Measurements from ENCODE around the gene CIRBP.

DNA sequence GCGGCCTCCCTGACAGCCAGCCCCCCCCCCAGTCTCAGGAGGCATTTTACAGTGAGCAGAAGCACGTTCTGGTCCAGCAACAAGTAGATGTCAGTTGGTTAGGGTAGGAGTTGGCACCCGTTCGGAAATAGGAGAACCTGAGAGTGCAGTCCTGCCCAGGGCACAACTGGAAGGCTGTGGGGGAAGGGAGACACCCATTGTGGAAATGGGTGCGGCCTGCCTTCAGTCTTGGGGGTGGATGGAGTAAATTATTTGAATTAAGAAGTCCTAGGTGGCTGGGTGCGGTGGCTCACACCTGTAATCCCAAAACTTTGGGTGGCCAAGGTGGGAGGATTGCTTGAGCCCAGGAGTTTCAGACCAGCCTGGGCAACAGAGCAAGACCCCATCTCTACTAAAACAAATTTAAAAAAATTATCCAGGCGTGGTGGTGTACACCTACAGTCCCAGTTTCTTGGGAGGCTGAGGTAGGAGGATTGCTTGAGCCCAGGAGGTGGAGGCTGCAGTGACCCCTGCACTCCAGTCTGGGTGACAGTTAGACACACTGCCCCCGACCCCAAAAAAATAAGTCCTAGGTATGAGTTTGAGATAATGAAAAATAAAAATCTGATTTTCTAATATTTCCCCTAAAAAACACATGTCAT is 1.2 kb downstream of the CIRBP start:
- TF ChIP-seq TCF7 (IDR thresholded peaks at IDR 0.05; ENCODE audit: low read depth) (no peak), KLF16 (CRISPR knock-in tag; IDR thresholded peaks at IDR 0.05) (no peak), POLR2A (IDR thresholded peaks at IDR 0.05; ENCODE audit: insufficient read depth in 1 of 2, low read depth in 2 of 2, low read length in 2 of 2) (no peak), RARA (CRISPR knock-in tag; IDR thresholded peaks at IDR 0.05) (no peak), BHLHE40 (IDR thresholded peaks at IDR 0.05; ENCODE audit: low read length) (no peak), MTA3 (CRISPR knock-in tag; IDR thresholded peaks at IDR 0.05) (no peak), THAP7 (CRISPR knock-in tag; IDR thresholded peaks at IDR 0.05) (no peak), NBN (conservative IDR thresholded peaks at IDR 0.05) (no peak), HDAC6 (IDR thresholded peaks at IDR 0.05; ENCODE audit: low read depth, low read length) (no peak), BRCA1 (CRISPR knock-in tag; IDR thresholded peaks at IDR 0.05) (no peak), RELA (CRISPR knock-in tag; IDR thresholded peaks at IDR 0.05) (no peak)
- TF ChIP-seq, protein P1, sequence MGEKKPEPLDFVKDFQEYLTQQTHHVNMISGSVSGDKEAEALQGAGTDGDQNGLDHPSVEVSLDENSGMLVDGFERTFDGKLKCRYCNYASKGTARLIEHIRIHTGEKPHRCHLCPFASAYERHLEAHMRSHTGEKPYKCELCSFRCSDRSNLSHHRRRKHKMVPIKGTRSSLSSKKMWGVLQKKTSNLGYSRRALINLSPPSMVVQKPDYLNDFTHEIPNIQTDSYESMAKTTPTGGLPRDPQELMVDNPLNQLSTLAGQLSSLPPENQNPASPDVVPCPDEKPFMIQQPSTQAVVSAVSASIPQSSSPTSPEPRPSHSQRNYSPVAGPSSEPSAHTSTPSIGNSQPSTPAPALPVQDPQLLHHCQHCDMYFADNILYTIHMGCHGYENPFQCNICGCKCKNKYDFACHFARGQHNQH (CRISPR knock-in tag; IDR thresholded peaks at IDR 0.05) = no peak
- TF ChIP-seq, protein P2, sequence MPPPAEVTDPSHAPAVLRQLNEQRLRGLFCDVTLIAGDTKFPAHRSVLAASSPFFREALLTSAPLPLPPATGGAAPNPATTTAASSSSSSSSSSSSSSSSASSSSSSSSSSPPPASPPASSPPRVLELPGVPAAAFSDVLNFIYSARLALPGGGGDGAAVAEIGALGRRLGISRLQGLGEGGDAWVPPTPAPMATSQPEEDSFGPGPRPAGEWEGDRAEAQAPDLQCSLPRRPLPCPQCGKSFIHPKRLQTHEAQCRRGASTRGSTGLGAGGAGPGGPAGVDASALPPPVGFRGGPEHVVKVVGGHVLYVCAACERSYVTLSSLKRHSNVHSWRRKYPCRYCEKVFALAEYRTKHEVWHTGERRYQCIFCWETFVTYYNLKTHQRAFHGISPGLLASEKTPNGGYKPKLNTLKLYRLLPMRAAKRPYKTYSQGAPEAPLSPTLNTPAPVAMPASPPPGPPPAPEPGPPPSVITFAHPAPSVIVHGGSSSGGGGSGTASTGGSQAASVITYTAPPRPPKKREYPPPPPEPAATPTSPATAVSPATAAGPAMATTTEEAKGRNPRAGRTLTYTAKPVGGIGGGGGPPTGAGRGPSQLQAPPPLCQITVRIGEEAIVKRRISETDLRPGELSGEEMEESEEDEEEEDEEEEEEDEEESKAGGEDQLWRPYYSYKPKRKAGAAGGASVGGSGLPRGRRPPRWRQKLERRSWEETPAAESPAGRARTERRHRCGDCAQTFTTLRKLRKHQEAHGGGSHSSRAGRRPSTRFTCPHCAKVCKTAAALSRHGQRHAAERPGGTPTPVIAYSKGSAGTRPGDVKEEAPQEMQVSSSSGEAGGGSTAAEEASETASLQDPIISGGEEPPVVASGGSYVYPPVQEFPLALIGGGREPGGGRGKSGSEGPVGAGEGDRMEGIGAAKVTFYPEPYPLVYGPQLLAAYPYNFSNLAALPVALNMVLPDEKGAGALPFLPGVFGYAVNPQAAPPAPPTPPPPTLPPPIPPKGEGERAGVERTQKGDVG (CRISPR knock-in tag; IDR thresholded peaks at IDR 0.05; ENCODE audit: borderline replicate concordance) = no peak

All from HepG2 (cell line).